Measurements from ENCODE around the gene PAQR7. TPM values are rescaled to one million over a fixed set of nuclear protein-coding genes. Genes with fewer than 3 reads are reported as not detected.

Gene PAQR7
- total RNA-seq, 1 donor from 2014 or later = 4.6 TPM

- H3K36me3 Mint-ChIP-seq (ENCODE audit: low read depth) = no peaks in the 10 kb centered on the region
- ChIA-PET POLR2A (no interaction called here), CTCF (no interaction called here)
- DNase-seq (no peak), ATAC-seq (ENCODE audit: low read depth) (no peak)
- H3K4me3 Mint-ChIP-seq = no peak overlapping the region
- H3K4me1 Mint-ChIP-seq = peaks cover 8% of the 10 kb centered on the region
- no peak overlapping the region for H3K27ac Mint-ChIP-seq
- no peak for TF ChIP-seq CTCF (IDR thresholded peaks at IDR 0.05)
- H3K9me3 Mint-ChIP-seq = peaks cover 2% of the 10 kb centered on the region
- no peaks in the 10 kb centered on the region for H3K27me3 Mint-ChIP-seq
- intact Hi-C loops (cut with micrococcal nuclease) = no loop called here
Observed at GRCh38 chr1:25912076-25912831, 36.7 kb upstream of the PAQR7 start.

GRCh38 chr1:25911162-25911561, 35.7 kb upstream of the PAQR7 start:
- H3K4me1 Mint-ChIP-seq = peaks cover 12% of the 10 kb centered on the region
- TF ChIP-seq CTCF (IDR thresholded peaks at IDR 0.05) = no peak
- no peaks in the 10 kb centered on the region for H3K27me3 Mint-ChIP-seq
- ChIA-PET POLR2A (no interaction called here), CTCF (no interaction called here)
- ATAC-seq (ENCODE audit: low read depth) (no peak), DNase-seq (no peak)
- H3K27ac Mint-ChIP-seq = no peak overlapping the region
- intact Hi-C loops (cut with micrococcal nuclease) = no loop called here
- H3K4me3 Mint-ChIP-seq = no peak overlapping the region
- H3K9me3 Mint-ChIP-seq = peaks cover 2% of the 10 kb centered on the region
- no peaks in the 10 kb centered on the region for H3K36me3 Mint-ChIP-seq (ENCODE audit: low read depth)

DNA sequence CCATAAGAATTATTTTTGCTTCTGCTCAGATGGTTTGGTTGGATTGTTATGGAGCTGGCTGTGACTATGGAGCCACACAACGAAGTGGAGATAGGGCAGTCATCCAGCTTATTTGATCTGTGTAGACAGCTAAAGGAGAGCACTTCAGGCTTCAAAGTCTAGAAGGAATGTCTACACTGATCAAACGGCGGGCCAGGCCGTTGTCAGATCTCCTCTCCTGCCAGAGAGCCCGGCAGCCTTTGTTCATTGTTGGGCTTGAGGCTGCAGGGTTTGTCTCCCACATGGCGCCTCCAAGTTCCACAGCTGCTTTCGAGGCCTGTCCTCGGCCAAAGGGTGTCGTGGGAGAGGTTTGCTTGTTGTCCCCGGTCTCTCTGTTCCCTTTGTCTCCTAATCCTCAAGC, 33.5 kb upstream of the PAQR7 start:
- H3K27me3 Mint-ChIP-seq = no peaks in the 10 kb centered on the region
- CTCF ChIA-PET = interaction anchor here (1.3 kb wide), 1 partner anchor 13 kb away, joined by 4 read pairs; no protein-coding TSS in a partner anchor

DNA sequence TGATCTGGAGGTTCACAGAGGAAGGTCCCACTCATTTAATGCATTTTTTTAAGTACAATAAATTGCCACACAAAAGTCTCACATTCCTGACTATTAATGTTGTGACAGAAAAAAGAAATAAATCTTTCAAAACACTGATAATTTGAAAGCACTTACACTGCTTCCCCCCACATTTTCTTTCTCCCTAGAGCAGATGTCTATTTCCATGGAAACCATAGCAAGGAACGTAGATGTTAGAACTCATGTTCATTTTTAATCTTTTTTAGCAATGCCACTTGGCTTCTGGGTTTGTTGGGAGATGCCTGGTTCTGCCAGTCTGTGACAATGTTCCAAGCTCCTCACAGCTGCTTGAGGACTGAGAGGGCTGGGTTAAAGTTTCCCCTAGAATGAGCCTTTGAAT, 32.7 kb upstream of the PAQR7 start:
- POLR2A ChIA-PET = interaction anchor here (0.9 kb wide), 1 partner anchor 13 kb away, joined by 3 read pairs; no protein-coding TSS in a partner anchor
- no peak overlapping the region for H3K27ac Mint-ChIP-seq

More for the DNA sequence above, 33.5 kb upstream of the PAQR7 start:
- Mint-ChIP-seq H3K27ac (no peak overlapping the region), H3K9me3 (peaks cover 2% of the 10 kb centered on the region), H3K4me1 (peaks cover 15% of the 10 kb centered on the region), H3K36me3 (ENCODE audit: low read depth) (no peaks in the 10 kb centered on the region), H3K4me3 (no peak overlapping the region)
- intact Hi-C loops (cut with micrococcal nuclease) = loop anchor here (5.0 kb wide), 2 partner anchors 253 to 523 kb away; partner anchors contain the start of gene DHDDS
- ATAC-seq (ENCODE audit: low read depth) = no peak
- no peak for TF ChIP-seq CTCF (IDR thresholded peaks at IDR 0.05)
- POLR2A ChIA-PET = interaction anchor here (0.9 kb wide), 1 partner anchor 14 kb away, joined by 3 read pairs; no protein-coding TSS in a partner anchor
- DNase-seq = no peak

More for the DNA sequence above, 32.7 kb upstream of the PAQR7 start:
- peaks cover 2% of the 10 kb centered on the region for H3K9me3 Mint-ChIP-seq
- H3K36me3 Mint-ChIP-seq (ENCODE audit: low read depth) = no peaks in the 10 kb centered on the region
- TF ChIP-seq CTCF (IDR thresholded peaks at IDR 0.05) = no peak
- CTCF ChIA-PET = no interaction called here
- H3K4me1 Mint-ChIP-seq = peaks cover 15% of the 10 kb centered on the region
- ATAC-seq (ENCODE audit: low read depth) (no peak), DNase-seq (no peak)
- H3K27me3 Mint-ChIP-seq = no peaks in the 10 kb centered on the region
- intact Hi-C loops (cut with micrococcal nuclease) = loop anchor here (5.0 kb wide), 2 partner anchors 254 to 524 kb away; partner anchors contain the start of gene DHDDS
- H3K4me3 Mint-ChIP-seq = no peak overlapping the region
